ENCODE data around the gene SLC6A17. TPM values are rescaled to one million over a fixed set of nuclear protein-coding genes. Genes with fewer than 3 reads are reported as not detected.

Gene SLC6A17
- polyA plus RNA-seq, 3 donors = not detected

GRCh38 chr1:110120960-110121561 lies 29.2 kb upstream of the SLC6A17 start:
- Mint-ChIP-seq H3K4me3 (no peak overlapping the region), H3K36me3 (no peaks in the 10 kb centered on the region), H3K27ac (no peak overlapping the region), H3K27me3 (ENCODE audit: low read depth in 3 of 3) (peaks cover 11 to 25% (median 19%) of the 10 kb centered on the region in 3 donors), H3K9me3 (peaks cover 14 to 23% (median 19%) of the 10 kb centered on the region in 7 donors), H3K4me1 (no peaks in the 10 kb centered on the region)
- Histone ChIP-seq H2AFZ (ENCODE audit: insufficient read depth, low read depth, low read length, poor library complexity, severe bottlenecking) (no peak overlapping the region), H3K9ac (ENCODE audit: insufficient read depth, low read length, poor library complexity, severe bottlenecking) (no peak overlapping the region), H3K36me3 (replicated peaks in 1 of 2; ENCODE audit: control insufficient read depth in 1 of 2, insufficient read depth in 2 of 2, low read length in 2 of 2) (no peaks in the 10 kb centered on the region), H3K27ac (ENCODE audit: low read depth in 1 of 2, low read length in 2 of 2) (no peak overlapping the region), H4K20me1 (ENCODE audit: insufficient read depth, low read length) (no peaks in the 10 kb centered on the region), H3K4me3 (replicated peaks in 1 of 3; ENCODE audit: low read depth in 2 of 3, low read length in 3 of 3) (no peak overlapping the region), H3K4me1 (ENCODE audit: control insufficient read depth in 1 of 2, insufficient read depth in 2 of 2, low read length in 2 of 2) (no peaks in the 10 kb centered on the region), H3K4me2 (replicated peaks; ENCODE audit: extremely low read depth, low read length, poor library complexity, severe bottlenecking) (no peak overlapping the region), H3K9me3 (replicated peaks in 1 of 2; ENCODE audit: control insufficient read depth in 1 of 2, insufficient read depth in 1 of 2, low read length in 2 of 2) (peaks cover 12 to 18% of the 10 kb centered on the region in 2 donors), H3K27me3 (ENCODE audit: control insufficient read depth in 2 of 2, insufficient read depth in 2 of 2, low read length in 2 of 2) (peaks cover 0 to 11% of the 10 kb centered on the region in 2 donors), H3K79me2 (ENCODE audit: insufficient read depth, low read length) (no peaks in the 10 kb centered on the region)
- 23% methylated on average over 10 of the region's 12 CpGs for WGBS (ENCODE audit: insufficient coverage)
- TF ChIP-seq CTCF (IDR thresholded peaks at IDR 0.05) = no peak
- intact Hi-C loops (cut with micrococcal nuclease) = no loop called here
- no peak for DNase-seq

GRCh38 chr1:110123224-110123623 lies 27.1 kb upstream of the SLC6A17 start:
- peaks cover 0 to 15% of the 10 kb centered on the region in 2 donors for H3K27me3 ChIP-seq (ENCODE audit: control insufficient read depth in 2 of 2, insufficient read depth in 2 of 2, low read length in 2 of 2)
- H3K4me3 ChIP-seq (replicated peaks in 1 of 3; ENCODE audit: low read depth in 2 of 3, low read length in 3 of 3) = no peak overlapping the region
- Mint-ChIP-seq H3K36me3 (no peaks in the 10 kb centered on the region), H3K27me3 (ENCODE audit: low read depth in 3 of 3) (peaks cover 14 to 22% (median 22%) of the 10 kb centered on the region in 3 donors), H3K4me3 (no peak overlapping the region), H3K27ac (no peak overlapping the region), H3K9me3 (peaks cover 17 to 32% (median 21%) of the 10 kb centered on the region in 7 donors), H3K4me1 (no peaks in the 10 kb centered on the region)
- no peak for DNase-seq
- H3K9me3 ChIP-seq (replicated peaks in 1 of 2; ENCODE audit: control insufficient read depth in 1 of 2, insufficient read depth in 1 of 2, low read length in 2 of 2) = peaks cover 16 to 26% of the 10 kb centered on the region in 2 donors
- no peak for TF ChIP-seq CTCF (IDR thresholded peaks at IDR 0.05)
- H3K79me2 ChIP-seq (ENCODE audit: insufficient read depth, low read length) = no peaks in the 10 kb centered on the region
- no peak overlapping the region for H3K9ac ChIP-seq (ENCODE audit: insufficient read depth, low read length, poor library complexity, severe bottlenecking)
- no peak overlapping the region for H3K27ac ChIP-seq (ENCODE audit: low read depth in 1 of 2, low read length in 2 of 2)
- no peaks in the 10 kb centered on the region for H3K4me1 ChIP-seq (ENCODE audit: control insufficient read depth in 1 of 2, insufficient read depth in 2 of 2, low read length in 2 of 2)
- no peak overlapping the region for H3K4me2 ChIP-seq (replicated peaks; ENCODE audit: extremely low read depth, low read length, poor library complexity, severe bottlenecking)
- no peaks in the 10 kb centered on the region for H4K20me1 ChIP-seq (ENCODE audit: insufficient read depth, low read length)
- intact Hi-C loops (cut with micrococcal nuclease) = no loop called here
- H3K36me3 ChIP-seq (replicated peaks in 1 of 2; ENCODE audit: control insufficient read depth in 1 of 2, insufficient read depth in 2 of 2, low read length in 2 of 2) = no peaks in the 10 kb centered on the region
- no peak overlapping the region for H2AFZ ChIP-seq (ENCODE audit: insufficient read depth, low read depth, low read length, poor library complexity, severe bottlenecking)
- 100% methylated on average over 1 of the region's 3 CpGs for WGBS (ENCODE audit: insufficient coverage)
